KOPT-K1 (cell line): ENCODE measurements around the gene CENATAC.
"Not testable (repeated sequence)": the region's sequence is repeated elsewhere in the genome, so short reads cannot be mapped to it uniquely, and the experiment has no call there.

ENCODE experiments used
- H3K27ac ChIP-seq: fragments of 200-600 bp; sonication (generic); 2 replicates; pipeline ENCODE4 v1.5.1; 2016; ENCODE audit warnings: antibody characterized with exemption, mild to moderate bottlenecking, low read depth, low read length; ENCODE audit not compliant: poor library complexity, severe bottlenecking
- H3K36me3 ChIP-seq: fragments of 200-600 bp; sonication (generic); 2 replicates; pipeline ENCODE4 v1.5.1; 2017; ENCODE audit warnings: antibody characterized with exemption, mild to moderate bottlenecking, low read length, moderate library complexity; ENCODE audit not compliant: insufficient read depth
- H3K9me3 ChIP-seq: fragments of 200-600 bp; sonication (generic); 2 replicates; pipeline ENCODE4 v1.5.1; 2017; ENCODE audit warnings: antibody characterized with exemption, low read length, mild to moderate bottlenecking; ENCODE audit not compliant: insufficient read depth, poor library complexity, severe bottlenecking

The CENATAC gene

DNA sequence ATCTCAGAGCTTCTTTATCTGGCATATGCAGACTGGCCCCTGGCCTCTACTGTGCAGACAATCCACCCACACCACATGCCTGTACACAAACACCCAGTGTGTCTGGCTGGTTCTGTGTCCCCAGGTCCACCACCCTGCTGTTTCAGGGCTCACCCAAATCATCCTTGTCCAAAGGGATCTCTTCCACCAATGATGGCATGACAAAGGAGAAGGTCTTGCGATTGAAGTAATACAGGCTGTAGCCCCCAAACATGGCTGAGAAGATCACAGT is 31.1 kb downstream of the CENATAC start:
- peaks cover 42% of the 10 kb centered on the region for H3K36me3 ChIP-seq
- H3K9me3 ChIP-seq, result no peaks in the 10 kb centered on the region
- H3K27ac ChIP-seq, result no peak overlapping the region

DNA sequence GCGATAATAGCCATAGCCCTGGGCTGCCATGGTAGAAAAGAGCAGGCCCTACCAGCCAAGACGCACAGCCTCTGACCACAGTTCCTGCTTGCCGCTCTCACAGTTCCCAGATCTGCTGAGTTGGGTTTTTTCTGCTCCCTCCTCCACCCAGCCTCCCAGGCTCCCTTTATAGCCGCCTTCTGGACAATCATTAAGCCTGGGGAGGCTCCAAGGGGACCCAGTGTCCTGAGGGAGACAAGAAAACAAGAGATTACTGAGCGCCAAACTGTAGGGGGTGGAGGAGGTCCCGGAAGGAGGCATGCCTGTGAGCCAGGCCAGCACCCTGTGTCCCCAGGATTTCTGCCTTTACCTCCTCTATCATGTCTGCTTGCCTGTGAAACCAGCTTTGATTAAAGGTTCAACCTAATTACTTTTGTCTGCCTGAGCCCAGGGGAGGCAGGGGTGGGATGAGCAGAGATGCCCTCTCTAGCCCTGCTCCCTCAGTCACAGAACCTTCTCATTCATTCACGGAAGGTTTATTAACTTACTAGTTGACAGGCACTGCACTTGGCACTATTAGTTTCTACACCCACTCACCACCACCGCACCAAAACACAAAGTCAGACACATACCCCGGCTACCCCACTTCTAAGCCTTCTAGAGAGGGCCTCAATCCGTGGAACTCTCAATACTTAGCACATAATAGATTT is 31.5 kb downstream of the CENATAC start:
- Histone ChIP-seq H3K27ac (peak overlapping the region; percentile 56), H3K36me3 (peaks cover 38% of the 10 kb centered on the region), H3K9me3 (no peaks in the 10 kb centered on the region)

DNA sequence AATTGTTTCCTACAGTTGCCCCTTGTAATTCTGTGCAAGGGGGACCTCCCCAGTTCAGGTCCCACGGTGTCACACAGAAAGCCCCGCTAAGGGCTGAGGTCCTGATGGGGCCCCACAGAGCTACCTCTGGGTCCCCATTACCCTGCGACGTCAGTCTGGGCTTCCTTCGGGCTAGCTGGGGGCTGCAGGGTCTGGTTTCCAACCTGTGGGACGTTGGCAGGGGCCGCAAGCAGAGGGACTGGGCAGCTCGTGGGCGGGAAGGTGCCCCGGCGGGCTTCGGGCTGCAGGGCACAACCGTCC is 32.0 kb downstream of the CENATAC start:
- H3K27ac ChIP-seq, result peak overlapping the region; percentile 56
- H3K36me3 ChIP-seq, result peaks cover 33% of the 10 kb centered on the region
- no peaks in the 10 kb centered on the region for H3K9me3 ChIP-seq

DNA sequence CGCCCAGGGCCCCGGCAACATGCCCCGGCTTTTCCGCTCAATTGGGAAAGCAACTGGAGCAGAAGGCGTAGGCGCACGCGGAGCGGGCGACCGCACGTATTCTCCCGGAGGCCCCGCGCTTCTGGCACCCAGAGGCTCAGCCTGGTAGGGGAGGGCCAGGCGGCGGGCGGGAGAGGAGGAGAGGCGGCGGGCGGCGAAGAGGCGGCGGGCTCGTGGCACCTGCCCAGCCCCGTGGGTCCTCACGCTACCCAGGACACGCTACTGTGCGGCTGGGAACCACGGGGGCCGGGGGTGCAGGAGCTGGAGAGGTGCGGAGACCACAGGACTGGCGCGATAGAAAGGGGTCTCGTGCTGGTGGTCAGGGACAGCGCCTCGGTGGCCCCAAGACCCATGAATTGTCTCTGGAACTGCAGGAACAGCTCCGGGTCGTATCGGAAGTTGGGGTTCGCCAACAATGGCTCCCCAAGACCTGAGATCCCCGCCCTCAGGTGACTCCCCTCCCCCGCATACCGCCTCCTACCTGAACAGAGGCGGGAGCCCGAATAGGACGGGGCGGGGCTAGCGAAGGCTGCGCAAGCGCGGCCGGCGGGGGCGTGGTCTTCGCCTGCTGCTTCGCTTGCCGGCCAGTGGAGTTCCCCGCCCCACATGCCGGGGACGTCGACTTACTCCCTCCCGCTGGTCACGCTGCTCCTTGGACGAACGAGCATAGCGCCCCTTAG is 32.5 kb downstream of the CENATAC start, which contains the start of gene SLC37A4:
SLC37A4 (minus strand) TSS at position 549 of the 719 bp plus-strand sequence.
- Histone ChIP-seq H3K9me3 (no peaks in the 10 kb centered on the region), H3K27ac (peak within 1 kb of the TSS; percentile 56), H3K36me3 (peaks cover 28% of the 10 kb centered on the region)

DNA sequence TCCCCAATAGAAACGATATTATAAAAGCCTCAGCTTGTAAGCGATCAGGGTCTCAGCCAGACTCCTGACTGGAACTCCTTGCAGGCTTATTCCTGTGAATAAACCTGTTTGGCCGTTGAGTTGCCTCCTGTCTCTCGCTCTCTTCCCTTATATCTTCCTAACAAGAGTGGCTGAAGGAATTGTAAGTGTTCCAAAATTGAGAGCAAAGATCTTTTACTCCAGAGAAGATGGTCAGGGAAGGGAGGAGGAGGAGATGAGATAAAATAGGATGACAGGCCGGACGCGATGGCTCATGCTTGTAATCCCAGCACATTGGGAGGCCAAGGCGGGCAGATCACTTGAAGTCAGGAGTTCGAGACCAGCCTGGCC is 34.0 kb downstream of the CENATAC start:
- no peak overlapping the region for H3K27ac ChIP-seq
- peaks cover 14% of the 10 kb centered on the region for H3K36me3 ChIP-seq
- no peaks in the 10 kb centered on the region for H3K9me3 ChIP-seq

DNA sequence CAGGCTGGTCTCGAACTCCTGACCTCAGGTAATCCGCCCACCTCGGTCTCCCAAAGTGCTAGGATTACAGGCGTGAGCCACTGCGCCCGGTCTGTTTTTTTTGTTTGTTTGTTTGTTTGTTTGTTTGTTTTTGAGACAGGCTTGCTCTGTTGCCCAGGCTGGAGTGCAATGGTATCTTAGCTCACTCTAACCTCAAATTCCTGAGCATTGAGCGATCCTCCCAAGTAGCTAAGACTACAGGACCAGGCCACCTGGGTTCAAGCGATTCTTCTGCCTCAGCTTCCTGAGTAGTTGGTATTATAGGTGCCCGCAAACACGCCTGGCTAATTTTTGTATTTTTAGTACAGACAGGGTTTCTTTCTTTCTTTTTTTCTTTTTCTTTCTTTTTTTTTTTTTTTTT is 35.5 kb downstream of the CENATAC start:
- not testable (repeated sequence) for H3K27ac ChIP-seq, H3K9me3 ChIP-seq, H3K36me3 ChIP-seq

DNA sequence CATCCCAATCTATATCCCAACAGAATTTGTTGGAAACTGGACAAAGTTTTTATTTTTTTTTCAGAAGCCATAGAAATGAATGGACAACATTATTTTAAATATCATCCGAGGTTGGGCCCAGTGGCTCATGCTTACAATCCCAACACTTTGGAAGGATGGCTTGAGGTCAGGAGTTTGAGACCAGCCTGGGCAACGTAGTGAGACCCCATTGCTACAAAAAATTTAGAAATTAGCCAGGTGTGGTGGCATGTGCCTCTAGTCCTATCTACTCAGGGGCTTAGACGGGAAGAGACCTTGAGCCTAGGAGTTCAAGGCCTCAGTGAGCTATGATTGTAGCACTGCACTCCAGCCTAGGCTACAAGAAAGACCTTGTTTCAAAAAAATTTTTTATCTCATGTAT is 36.9 kb downstream of the CENATAC start:
- Histone ChIP-seq H3K27ac (no peak overlapping the region), H3K36me3 (no peaks in the 10 kb centered on the region), H3K9me3 (no peaks in the 10 kb centered on the region)

DNA sequence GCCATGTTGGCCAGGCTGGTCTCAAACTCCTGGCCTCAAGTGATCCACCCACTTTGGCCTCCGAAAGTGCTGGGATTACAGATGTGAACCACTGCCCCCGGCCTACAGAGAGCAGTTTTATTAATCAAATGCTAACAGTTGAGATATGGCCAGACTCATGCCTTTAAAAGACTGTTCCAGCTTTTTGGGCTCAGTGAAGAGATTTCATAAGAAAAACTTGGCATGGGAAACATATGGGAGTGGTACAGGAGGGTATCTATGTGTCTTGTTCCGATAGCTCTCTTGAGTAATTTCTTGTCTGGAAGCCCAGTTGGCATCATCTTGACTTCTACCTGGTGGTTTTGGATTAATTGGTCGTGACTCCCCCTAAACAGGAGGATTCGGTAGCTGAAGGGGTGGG is 40.9 kb downstream of the CENATAC start:
- Histone ChIP-seq H3K9me3 (no peaks in the 10 kb centered on the region), H3K27ac (no peak overlapping the region), H3K36me3 (no peaks in the 10 kb centered on the region)

DNA sequence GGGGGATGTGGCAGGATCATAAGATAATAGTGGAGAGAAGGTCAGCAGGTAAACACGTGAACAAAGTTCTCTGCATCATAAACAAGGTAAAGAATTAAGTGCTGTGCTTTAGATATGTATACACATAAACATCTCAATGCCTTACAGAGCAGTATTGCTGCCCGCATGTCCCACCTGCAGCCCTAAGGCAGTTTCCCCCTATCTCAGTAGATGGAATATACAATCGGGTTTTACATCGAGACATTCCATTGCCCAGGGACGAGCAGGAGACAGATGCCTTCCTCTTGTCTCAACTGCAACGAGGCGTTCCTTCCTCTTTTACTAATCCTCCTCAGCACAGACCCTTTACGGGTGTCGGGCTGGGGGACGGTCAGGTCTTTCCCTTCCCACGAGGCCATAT is 41.5 kb downstream of the CENATAC start:
- not testable (repeated sequence) for H3K36me3 ChIP-seq, H3K27ac ChIP-seq, H3K9me3 ChIP-seq

DNA sequence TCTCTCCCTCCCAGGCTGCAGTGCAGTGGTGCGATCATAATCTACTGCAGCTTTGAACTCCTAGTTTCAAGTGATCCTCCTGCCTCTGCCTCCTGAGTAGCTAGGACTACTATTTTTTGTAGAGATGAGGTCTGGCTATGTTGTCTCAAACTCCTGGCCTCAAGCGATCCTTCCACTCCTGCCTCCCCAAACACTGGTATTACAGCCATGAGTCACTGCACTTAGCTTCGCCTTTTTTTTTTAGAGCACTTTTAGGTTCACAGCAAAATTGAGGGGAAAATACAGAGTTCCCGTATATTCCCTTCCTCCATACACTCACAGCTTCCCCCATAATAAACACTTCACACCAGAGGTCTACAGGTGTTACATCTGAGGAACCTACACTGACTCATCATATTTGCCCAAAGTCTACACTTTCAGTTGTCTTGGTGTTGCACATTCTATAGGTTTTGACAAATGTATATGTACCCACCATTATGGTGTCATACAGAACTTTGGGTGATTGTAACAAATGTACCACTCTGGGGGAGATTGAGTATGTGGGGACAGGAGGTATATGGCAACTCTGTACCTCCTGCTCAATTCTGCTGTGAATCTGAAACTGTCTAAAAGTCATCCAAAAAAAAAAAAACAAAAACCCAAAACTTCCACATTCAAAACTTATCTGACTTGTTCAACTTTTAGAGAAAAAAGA is 44.0 kb downstream of the CENATAC start:
- peaks cover 27% of the 10 kb centered on the region for H3K36me3 ChIP-seq
- H3K9me3 ChIP-seq, result no peaks in the 10 kb centered on the region
- H3K27ac ChIP-seq, result no peak overlapping the region

DNA sequence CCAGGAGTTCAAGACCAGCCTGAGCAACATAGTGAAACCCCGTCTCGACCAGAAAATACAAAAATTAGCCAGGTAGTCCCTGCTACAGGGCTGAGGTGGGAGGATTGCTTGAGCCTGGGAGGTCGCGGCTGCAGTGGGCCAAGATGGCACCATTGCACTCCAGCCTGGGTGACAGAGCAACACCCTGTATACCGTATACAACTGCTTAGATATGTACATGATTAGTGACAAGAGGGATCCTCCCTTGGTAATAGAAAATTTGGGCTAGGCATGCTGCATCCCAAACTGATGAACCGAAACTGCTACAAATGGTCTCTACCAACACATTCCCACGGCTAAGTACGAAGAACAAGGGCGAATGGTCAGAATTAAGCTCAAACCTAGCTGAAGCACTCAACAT is 45.0 kb downstream of the CENATAC start:
- H3K36me3 ChIP-seq, result peaks cover 37% of the 10 kb centered on the region
- H3K9me3 ChIP-seq, result no peaks in the 10 kb centered on the region
- H3K27ac ChIP-seq, result no peak overlapping the region

DNA sequence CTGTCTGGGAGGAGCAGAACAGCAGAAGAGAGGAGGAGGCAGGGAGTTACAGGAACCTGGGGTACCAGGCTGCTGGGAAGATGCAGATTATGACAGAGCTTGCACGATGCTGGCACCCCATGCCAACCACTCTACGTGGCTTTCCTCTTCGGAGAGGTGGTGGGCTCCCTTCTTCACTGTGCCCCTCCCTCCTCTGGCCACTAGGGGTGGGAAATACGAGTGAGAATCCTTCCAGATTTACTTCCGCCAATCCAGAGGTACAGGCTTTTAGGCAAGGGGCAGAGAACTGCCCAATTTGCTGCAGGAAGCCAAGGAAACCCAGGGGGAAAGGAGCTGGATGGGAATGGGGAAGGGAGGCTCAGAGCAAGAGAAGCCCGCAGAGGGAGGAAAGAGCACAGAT is 46.8 kb downstream of the CENATAC start:
- Histone ChIP-seq H3K36me3 (peaks cover 55% of the 10 kb centered on the region), H3K27ac (no peak overlapping the region)

DNA sequence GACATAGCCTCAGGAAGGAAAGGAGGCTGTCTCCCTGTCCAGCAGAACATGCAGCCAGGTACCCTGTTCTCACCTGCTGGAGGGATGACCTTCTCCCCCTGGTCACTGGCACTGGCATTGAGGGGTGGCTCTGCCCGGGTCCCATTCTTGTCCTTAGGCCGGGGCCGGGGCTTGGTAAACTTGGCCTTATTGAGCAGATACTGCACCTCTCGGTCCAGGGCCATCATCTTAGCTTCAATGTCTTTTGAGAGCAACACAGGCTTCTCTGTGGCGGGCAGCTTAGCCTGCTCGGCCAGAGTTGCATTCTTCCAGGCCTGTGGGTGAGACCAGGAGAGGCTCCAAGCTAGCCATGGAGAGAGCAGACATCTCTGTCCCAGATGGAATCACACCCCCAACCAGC is 48.6 kb downstream of the CENATAC start:
- no peak overlapping the region for H3K27ac ChIP-seq
- peaks cover 72% of the 10 kb centered on the region for H3K36me3 ChIP-seq
- no peaks in the 10 kb centered on the region for H3K9me3 ChIP-seq

More for the DNA sequence above, 46.8 kb downstream of the CENATAC start:
- no peaks in the 10 kb centered on the region for H3K9me3 ChIP-seq

DNA sequence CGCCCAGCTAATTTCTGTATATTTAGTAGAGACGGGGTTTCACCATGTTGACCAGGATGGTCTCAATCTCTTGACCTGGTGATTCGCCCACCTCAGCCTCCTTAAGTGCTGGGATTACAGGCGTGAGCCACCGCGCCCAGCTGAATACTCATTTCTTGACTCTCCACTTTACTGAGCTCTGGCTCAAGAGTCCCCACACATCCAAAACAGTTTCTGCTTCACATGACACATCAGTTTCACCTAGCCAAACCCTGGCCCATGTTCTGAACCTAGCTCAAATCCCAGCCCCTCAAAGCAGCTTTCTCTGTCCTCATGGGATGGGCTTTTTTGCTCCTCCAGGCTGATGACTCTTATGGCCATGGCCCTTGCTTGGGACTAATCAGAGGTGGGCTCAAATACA is 49.3 kb downstream of the CENATAC start:
- Histone ChIP-seq H3K27ac (no peak overlapping the region), H3K36me3 (peaks cover 80% of the 10 kb centered on the region), H3K9me3 (no peaks in the 10 kb centered on the region)

DNA sequence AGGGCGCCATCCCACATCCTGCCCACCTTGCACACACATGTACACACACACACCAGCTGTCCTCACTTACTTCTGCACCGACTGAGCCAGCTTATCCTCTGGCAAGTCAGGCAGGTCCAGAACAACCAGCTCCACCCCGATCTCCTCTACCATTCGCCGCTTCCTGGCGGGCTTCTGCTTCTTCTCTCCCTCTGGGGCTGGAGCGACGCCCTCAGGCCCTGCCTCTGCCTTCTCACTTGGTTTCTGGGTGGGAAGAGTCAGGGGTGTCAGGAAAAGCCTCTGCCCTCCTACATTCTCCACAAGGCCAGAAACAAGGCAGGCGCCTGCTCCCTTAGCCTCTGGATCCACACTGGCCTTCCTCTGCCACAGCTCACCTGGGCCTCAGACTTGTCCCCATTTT is 50.7 kb downstream of the CENATAC start:
- Histone ChIP-seq H3K36me3 (peaks cover 94% of the 10 kb centered on the region), H3K9me3 (no peaks in the 10 kb centered on the region), H3K27ac (no peak overlapping the region)

DNA sequence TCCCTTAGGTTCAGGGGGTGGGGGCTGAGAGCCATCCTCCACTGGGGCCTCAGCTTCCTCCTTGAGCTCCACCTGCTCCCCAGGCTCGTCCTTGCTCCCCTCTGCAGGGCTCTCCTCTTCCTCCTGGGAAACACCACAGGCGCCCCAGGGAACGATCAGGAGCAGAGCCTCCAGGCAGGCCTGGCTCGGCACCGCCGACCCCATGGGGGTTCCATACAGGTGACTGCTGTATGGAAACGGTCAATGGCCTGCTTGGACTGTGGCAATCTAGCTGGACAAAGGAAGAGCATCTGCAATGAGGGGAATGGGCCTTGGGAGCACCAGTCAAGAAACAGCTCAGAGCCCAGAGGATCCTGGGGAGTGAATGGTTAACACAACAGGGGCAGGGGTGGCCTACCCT is 51.1 kb downstream of the CENATAC start:
- peaks cover 98% of the 10 kb centered on the region for H3K36me3 ChIP-seq
- no peak overlapping the region for H3K27ac ChIP-seq
- no peaks in the 10 kb centered on the region for H3K9me3 ChIP-seq
